GM12878 (cell line): Measurements from ENCODE around the gene ATP2A1.

Experiments
- EZH2 ChIP-seq: IDR thresholded peaks from 2 replicates; pipeline ENCODE4 v1.6.1; 2012; ENCODE audit warnings: low read depth, mild to moderate bottlenecking, control low read depth, inconsistent platforms, low read length, borderline replicate concordance; ENCODE audit not compliant: control insufficient read depth
- MYC ChIP-seq: IDR thresholded peaks from 2 replicates; pipeline ENCODE4 v1.6.1; 2011; ENCODE audit warnings: mild to moderate bottlenecking, low read length, moderate library complexity, inconsistent platforms; ENCODE audit not compliant: insufficient read depth, insufficient replicate concordance, insufficient read length, severe bottlenecking
- POLR2AphosphoS2 ChIP-seq: IDR thresholded peaks from 2 replicates; pipeline ENCODE4 v1.6.1; 2011; ENCODE audit warnings: low read depth, mild to moderate bottlenecking, low read length, improper control_type of control experiment, moderate library complexity
- POLR2AphosphoS5 ChIP-seq: IDR thresholded peaks from 2 replicates; pipeline ENCODE4 v1.6.1; 2011; ENCODE audit warnings: mild to moderate bottlenecking, low read length, inconsistent platforms
- RAD21 ChIP-seq: IDR thresholded peaks from 2 replicates; pipeline ENCODE4 v1.6.1; 2011; ENCODE audit warnings: mild to moderate bottlenecking, low read depth, low read length, moderate library complexity; ENCODE audit not compliant: insufficient read depth
- TF ChIP-seq, protein P1 (sequence below): IDR thresholded peaks from 2 replicates; pipeline ENCODE4 v1.6.1; 2011; ENCODE audit warnings: borderline replicate concordance, low read depth, mild to moderate bottlenecking, moderate library complexity, mixed read lengths, low read length; ENCODE audit not compliant: insufficient read depth; ENCODE audit errors: extremely low read length
- TF ChIP-seq, protein P2 (sequence below), 3 experiments: IDR thresholded peaks in 2 of 3; conservative IDR thresholded peaks in 1 of 3; 2 replicates each; pipeline ENCODE4 v1.5.1; 2011; ENCODE audit warnings: low read depth in 3 of 3, low read length in 3 of 3, mild to moderate bottlenecking in 3 of 3, control low read depth in 2 of 3, moderate library complexity in 2 of 3, inconsistent platforms in 1 of 3, mixed read lengths in 1 of 3; ENCODE audit not compliant: control insufficient read depth in 2 of 3, insufficient read depth in 1 of 3; ENCODE audit errors: extremely low read depth in 1 of 3
- TF ChIP-seq, protein P3 (sequence below): IDR thresholded peaks from 2 replicates; pipeline ENCODE4 v1.6.1; 2012; ENCODE audit warnings: low read depth, low read length, improper control_type of control experiment

DNA sequence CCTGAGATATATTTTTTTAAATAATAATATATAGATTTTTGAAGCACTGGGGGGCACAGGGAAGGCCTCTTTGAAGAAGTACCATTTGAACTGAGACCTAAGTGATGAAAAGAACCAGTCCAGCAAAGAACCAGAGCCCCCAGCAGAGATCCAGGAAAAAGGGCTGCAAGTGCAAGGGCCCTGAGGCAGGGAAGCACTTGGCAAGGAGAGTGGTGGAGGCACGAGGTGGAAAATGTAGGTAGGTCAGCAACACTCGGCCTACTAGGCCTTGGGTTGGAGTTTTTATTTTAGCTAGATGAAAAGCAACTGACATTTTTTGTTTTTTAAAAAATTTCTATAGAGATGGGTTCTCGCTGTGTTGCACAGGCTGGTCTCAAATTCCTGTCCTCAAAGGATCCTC is 51.9 kb downstream of the ATP2A1 start:
- TF ChIP-seq, protein P1, sequence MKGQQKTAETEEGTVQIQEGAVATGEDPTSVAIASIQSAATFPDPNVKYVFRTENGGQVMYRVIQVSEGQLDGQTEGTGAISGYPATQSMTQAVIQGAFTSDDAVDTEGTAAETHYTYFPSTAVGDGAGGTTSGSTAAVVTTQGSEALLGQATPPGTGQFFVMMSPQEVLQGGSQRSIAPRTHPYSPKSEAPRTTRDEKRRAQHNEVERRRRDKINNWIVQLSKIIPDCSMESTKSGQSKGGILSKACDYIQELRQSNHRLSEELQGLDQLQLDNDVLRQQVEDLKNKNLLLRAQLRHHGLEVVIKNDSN = no peak
- TF ChIP-seq RAD21 (no peak), POLR2AphosphoS5 (no peak), EZH2 (no peak), MYC (no peak), POLR2AphosphoS2 (no peak)
- TF ChIP-seq, protein P2, sequence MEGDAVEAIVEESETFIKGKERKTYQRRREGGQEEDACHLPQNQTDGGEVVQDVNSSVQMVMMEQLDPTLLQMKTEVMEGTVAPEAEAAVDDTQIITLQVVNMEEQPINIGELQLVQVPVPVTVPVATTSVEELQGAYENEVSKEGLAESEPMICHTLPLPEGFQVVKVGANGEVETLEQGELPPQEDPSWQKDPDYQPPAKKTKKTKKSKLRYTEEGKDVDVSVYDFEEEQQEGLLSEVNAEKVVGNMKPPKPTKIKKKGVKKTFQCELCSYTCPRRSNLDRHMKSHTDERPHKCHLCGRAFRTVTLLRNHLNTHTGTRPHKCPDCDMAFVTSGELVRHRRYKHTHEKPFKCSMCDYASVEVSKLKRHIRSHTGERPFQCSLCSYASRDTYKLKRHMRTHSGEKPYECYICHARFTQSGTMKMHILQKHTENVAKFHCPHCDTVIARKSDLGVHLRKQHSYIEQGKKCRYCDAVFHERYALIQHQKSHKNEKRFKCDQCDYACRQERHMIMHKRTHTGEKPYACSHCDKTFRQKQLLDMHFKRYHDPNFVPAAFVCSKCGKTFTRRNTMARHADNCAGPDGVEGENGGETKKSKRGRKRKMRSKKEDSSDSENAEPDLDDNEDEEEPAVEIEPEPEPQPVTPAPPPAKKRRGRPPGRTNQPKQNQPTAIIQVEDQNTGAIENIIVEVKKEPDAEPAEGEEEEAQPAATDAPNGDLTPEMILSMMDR (IDR thresholded peaks at IDR 0.05 in 2 of 3, conservative IDR thresholded peaks at IDR 0.05 in 1 of 3; ENCODE audit: control insufficient read depth in 2 of 3, extremely low read depth in 1 of 3, insufficient read depth in 1 of 3, low read depth in 3 of 3, low read length in 3 of 3) = no peak
- TF ChIP-seq, protein P3, sequence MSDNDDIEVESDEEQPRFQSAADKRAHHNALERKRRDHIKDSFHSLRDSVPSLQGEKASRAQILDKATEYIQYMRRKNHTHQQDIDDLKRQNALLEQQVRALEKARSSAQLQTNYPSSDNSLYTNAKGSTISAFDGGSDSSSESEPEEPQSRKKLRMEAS = no peak
